Measurements from ENCODE around the gene AFAP1L1. TPM values are rescaled to one million over a fixed set of nuclear protein-coding genes. Genes with fewer than 3 reads are reported as not detected.

Gene AFAP1L1
- polyA plus RNA-seq, 1 experiment, result 1.8 TPM

DNA sequence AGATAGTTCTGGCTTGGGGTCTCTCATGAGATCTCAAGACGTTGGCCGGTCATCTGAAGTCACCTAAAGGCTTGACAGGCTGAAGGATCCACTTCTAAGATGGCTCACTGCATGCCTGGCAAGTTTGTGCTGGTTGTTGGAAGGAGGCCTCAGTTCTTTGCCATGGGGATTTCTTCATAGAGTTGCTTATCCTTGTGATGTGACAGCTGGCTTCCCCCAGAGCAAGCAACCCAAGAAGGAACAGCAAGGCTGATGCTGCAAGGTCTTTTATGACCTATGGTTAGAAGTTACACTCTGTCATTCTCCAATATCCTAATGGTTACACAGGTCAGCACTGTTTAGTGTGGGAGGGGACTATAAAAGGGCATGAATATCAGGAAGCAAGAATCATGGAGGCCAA lies 53.0 kb downstream of the AFAP1L1 start:
- H3K9me3 ChIP-seq (ENCODE audit: control insufficient read depth, insufficient read depth, low read length), result no peaks in the 10 kb centered on the region
- DNase-seq (ENCODE audit: low read depth, low spot score), result no peak
- CTCF ChIA-PET, result interaction anchor here (0.6 to 1.9 kb wide), 3 partner anchors 20 to 63 kb away, joined by 3 to 7 read pairs (median 4); partner anchors contain the start of gene GRPEL2
- H3K27ac ChIP-seq (ENCODE audit: low read depth, low read length), result no peak overlapping the region
- no peaks in the 10 kb centered on the region for H3K27me3 ChIP-seq (ENCODE audit: control insufficient read depth, insufficient read depth, low read length)
- POLR2A ChIA-PET, result interaction anchor here (1.8 kb wide), 1 partner anchor 21 kb away, joined by 6 read pairs; the partner anchor contains the start of gene GRPEL2
- TF ChIP-seq CTCF (IDR thresholded peaks at IDR 0.05; ENCODE audit: low read depth, low read length), result no peak
- no peak overlapping the region for H3K4me3 ChIP-seq (ENCODE audit: low read depth, low read length)

- TF ChIP-seq CTCF (IDR thresholded peaks at IDR 0.05; ENCODE audit: low read depth, low read length), result no peak
- Histone ChIP-seq H3K27ac (ENCODE audit: low read depth, low read length) (no peak overlapping the region), H3K9me3 (ENCODE audit: control insufficient read depth, insufficient read depth, low read length) (no peaks in the 10 kb centered on the region), H3K4me3 (ENCODE audit: low read depth, low read length) (no peak overlapping the region), H3K27me3 (ENCODE audit: control insufficient read depth, insufficient read depth, low read length) (no peaks in the 10 kb centered on the region)
- DNase-seq (ENCODE audit: low read depth, low spot score), result no peak
- ChIA-PET POLR2A (interaction anchor here (1.8 kb wide), 1 partner anchor 20 kb away, joined by 6 read pairs; the partner anchor contains the start of gene GRPEL2), CTCF (interaction anchor here (0.6 to 1.9 kb wide), 4 partner anchors 10 to 64 kb away, joined by 3 to 7 read pairs (median 4); partner anchors contain the start of gene GRPEL2)
Measured at GRCh38 chr5:149325166-149325735, 53.6 kb downstream of the AFAP1L1 start.

- ChIA-PET CTCF (interaction anchor here (1.1 to 1.3 kb wide), 2 partner anchors 9 to 46 kb away, joined by 3 to 4 read pairs; no protein-coding TSS in a partner anchor), POLR2A (interaction anchor here (1.8 kb wide), 1 partner anchor 19 kb away, joined by 6 read pairs; the partner anchor contains the start of gene GRPEL2)
- no peaks in the 10 kb centered on the region for H3K27me3 ChIP-seq (ENCODE audit: control insufficient read depth, insufficient read depth, low read length)
- no peak for DNase-seq (ENCODE audit: low read depth, low spot score)
- H3K9me3 ChIP-seq (ENCODE audit: control insufficient read depth, insufficient read depth, low read length), result no peaks in the 10 kb centered on the region
- no peak overlapping the region for H3K4me3 ChIP-seq (ENCODE audit: low read depth, low read length)
- no peak overlapping the region for H3K27ac ChIP-seq (ENCODE audit: low read depth, low read length)
- TF ChIP-seq CTCF (IDR thresholded peaks at IDR 0.05; ENCODE audit: low read depth, low read length), result no peak
Measured at GRCh38 chr5:149325894-149326293, 54.2 kb downstream of the AFAP1L1 start.

- H3K27me3 ChIP-seq (ENCODE audit: control insufficient read depth, insufficient read depth, low read length), result no peaks in the 10 kb centered on the region
- H3K4me3 ChIP-seq (ENCODE audit: low read depth, low read length), result no peak overlapping the region
- POLR2A ChIA-PET, result interaction anchor here (0.7 kb wide), 1 partner anchor 107 kb away, joined by 10 read pairs; no protein-coding TSS in a partner anchor
- no peak overlapping the region for H3K27ac ChIP-seq (ENCODE audit: low read depth, low read length)
- H3K9me3 ChIP-seq (ENCODE audit: control insufficient read depth, insufficient read depth, low read length), result no peaks in the 10 kb centered on the region
- CTCF ChIA-PET, result interaction anchor here (0.6 to 1.0 kb wide), 2 partner anchors 9 to 226 kb away, joined by 3 to 4 read pairs; no protein-coding TSS in a partner anchor
- no peak for TF ChIP-seq CTCF (IDR thresholded peaks at IDR 0.05; ENCODE audit: low read depth, low read length)
- DNase-seq (ENCODE audit: low read depth, low spot score), result no peak
Measured at GRCh38 chr5:149326611-149327010, 55.0 kb downstream of the AFAP1L1 start.

GRCh38 chr5:149328177-149328576 lies 56.5 kb downstream of the AFAP1L1 start:
- H3K9me3 ChIP-seq (ENCODE audit: control insufficient read depth, insufficient read depth, low read length), result no peaks in the 10 kb centered on the region
- ChIA-PET CTCF (no interaction called here), POLR2A (no interaction called here)
- H3K27me3 ChIP-seq (ENCODE audit: control insufficient read depth, insufficient read depth, low read length), result no peaks in the 10 kb centered on the region
- H3K27ac ChIP-seq (ENCODE audit: low read depth, low read length), result no peak overlapping the region
- TF ChIP-seq CTCF (IDR thresholded peaks at IDR 0.05; ENCODE audit: low read depth, low read length), result no peak
- H3K4me3 ChIP-seq (ENCODE audit: low read depth, low read length), result no peak overlapping the region
- no peak for DNase-seq (ENCODE audit: low read depth, low spot score)
